GM18519 (cell line): Measurements from ENCODE around the gene ENTPD8.
"Not testable (repeated sequence)": the region's sequence is repeated elsewhere in the genome, so short reads cannot be mapped to it uniquely, and the experiment has no call there.

ENCODE experiments used
- ATAC-seq: cut with Tn5 transposase; IDR thresholded peaks from one replicate; pipeline ENCODE4 v1.9.1; 2021; ENCODE audit warnings: mild to moderate bottlenecking, moderate library complexity; ENCODE audit not compliant: unreplicated experiment, low FRiP score

Gene ENTPD8

DNA sequence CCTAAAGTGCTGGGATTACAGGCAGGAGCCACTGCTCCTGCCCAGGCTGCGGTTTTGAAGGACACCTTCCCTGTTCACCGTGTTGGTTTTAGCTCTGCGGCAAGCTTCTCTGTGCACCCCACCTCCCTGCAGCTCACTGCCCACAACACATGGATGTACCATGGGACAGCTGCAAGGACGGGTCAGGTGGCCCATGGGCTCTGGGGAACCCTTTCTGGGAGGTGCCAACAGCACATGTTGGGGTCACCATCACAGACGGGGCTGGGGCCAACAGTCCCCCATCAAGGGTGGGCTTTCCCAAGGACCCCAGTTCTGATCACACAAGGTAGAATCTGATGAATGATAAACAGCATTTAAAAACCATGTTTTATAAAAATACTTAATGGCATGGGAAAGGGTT is 25.7 kb downstream of the ENTPD8 start:
- no peak for ATAC-seq

DNA sequence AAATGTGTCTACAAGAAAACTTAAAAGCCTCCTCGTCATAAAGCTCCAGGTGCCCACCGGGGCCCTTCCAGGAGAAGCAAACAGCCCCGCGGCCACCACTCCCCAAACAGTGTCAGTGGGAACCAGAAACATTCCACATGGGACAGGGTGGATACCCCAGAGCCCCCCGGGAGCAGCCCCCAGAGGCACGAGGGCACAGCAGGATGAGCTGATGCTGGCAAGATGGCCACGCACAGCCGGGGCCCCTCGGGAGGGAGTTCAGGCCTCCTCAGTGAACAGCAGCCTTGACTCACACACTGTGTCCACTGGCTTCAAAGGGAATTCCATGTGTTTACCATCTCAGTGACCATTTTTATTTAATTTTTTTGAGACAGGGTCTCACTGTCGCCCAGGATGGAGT is 28.7 kb downstream of the ENTPD8 start:
- ATAC-seq: no peak

DNA sequence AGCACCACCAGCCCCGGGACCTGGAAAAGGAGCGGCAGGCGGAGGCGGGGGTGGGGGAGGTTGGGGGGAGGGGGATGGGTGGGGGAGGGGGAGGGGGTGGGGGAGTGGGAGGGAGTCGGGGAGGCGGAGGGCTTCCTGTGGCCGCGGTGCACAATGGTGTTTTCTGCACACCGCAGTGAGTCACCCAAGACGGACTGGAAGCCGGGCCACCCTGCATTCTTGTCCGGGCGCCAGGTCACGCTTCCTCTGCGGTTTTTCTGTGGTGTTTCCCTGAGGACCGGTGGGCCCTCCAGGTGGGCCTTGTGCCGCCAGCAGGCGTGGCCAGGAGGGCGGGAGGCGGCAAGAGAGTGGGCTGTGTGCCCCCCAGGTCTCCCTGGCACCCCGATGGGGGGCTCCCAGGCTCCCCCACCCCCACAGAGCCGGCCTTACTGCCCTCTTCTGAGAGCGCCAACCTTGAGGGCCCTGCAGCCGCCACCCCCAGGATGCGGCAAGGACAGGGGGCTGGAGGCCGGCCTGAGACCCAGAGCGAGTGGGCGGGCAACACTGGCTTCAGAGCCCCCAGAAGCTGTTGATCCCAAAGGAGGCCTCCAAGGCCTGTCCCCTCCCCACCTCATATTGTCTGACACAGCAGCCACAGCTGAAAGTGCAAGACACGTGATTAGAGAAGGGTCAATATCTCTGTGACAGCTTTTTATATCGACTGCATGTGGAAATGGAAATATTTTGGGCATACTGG is 29.3 kb downstream of the ENTPD8 start:
- ATAC-seq: no peak

DNA sequence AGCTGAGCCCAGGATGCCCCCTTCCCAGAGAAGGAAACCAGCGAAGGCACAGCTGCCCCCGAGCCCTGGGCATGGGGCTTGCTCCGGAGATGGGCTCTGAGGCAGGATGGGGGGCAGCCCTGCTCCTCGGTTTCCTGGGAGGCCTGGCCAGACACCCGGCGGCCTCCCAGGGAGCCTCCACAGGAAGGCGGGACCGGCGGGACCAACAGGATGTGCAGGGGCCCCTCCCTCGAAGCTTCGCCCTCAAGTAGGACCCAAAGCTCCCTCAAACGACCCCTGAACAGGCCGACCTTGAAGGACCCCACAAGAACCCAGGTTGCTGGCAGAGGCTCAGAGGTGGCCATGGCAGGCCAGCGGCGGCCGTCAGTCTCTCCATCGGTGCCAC is 29.9 kb downstream of the ENTPD8 start:
- no peak for ATAC-seq

DNA sequence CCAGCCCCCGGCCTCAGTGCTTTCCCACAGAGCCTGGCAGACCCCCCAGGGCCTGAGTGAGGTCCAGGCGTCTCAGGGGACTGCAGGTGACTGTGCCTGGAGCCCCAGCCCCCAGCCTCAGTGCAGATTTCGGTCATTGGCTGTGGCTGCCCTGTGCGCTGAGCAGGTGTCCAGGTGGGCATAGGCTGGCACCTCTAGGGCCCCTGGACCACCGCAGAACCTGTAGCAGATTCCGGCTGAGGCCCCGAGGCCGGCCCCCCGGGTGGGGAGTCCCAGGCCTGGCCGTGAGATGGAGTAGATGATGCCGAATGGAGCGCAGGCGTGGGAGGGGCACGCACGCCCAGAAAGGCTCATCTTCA is 30.3 kb downstream of the ENTPD8 start:
- no peak for ATAC-seq

DNA sequence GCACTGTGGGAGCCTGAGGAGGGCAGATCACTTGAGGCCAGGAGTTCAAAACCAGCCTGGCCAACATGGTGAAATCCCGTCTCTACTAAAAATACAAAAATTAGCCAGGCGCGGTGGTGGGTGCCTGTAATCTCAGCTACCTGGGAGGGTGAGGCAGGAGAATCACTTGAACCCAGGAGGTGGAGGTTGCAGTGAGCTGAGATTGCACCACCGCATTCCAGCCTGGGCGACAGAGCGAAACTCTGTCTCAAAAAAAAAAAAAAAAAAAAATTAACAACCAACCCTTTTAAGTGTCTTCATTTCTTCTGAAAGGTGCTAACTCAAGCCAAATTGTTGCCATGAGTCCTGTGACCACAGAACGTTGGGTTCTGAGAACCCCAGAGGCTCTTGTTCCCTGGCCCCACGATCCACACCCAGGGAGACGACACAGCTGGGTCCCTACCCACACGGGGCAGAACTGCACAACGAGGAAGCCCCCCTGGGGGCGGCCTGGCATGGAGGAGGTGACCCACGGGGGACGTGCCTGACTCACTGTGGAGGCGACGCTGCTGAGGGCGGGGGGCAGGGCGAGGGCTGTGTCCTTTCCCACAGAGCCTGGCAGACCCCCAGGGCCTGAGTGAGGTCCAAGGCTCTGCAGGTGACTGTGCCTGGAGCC is 30.8 kb downstream of the ENTPD8 start:
- ATAC-seq: not testable (repeated sequence)

DNA sequence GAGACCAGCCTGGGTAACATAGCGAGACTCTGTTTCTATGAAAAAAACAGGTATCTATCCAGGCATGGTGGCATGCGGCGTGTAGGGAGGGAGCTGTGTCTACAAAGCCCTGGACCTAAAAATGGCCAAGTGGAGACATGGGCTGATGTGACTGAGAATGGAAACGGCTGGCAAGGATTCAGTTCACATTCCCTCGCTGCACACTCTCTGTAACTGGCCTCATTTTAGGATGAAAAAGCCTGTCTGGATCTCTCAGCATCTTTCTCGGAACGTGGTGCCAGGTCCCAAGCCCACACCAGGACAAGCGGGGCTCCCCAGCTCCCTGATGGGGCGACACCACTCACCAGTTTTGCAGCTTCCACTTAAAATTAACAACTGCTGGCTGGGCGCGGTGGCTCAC is 31.6 kb downstream of the ENTPD8 start:
- ATAC-seq: no peak

DNA sequence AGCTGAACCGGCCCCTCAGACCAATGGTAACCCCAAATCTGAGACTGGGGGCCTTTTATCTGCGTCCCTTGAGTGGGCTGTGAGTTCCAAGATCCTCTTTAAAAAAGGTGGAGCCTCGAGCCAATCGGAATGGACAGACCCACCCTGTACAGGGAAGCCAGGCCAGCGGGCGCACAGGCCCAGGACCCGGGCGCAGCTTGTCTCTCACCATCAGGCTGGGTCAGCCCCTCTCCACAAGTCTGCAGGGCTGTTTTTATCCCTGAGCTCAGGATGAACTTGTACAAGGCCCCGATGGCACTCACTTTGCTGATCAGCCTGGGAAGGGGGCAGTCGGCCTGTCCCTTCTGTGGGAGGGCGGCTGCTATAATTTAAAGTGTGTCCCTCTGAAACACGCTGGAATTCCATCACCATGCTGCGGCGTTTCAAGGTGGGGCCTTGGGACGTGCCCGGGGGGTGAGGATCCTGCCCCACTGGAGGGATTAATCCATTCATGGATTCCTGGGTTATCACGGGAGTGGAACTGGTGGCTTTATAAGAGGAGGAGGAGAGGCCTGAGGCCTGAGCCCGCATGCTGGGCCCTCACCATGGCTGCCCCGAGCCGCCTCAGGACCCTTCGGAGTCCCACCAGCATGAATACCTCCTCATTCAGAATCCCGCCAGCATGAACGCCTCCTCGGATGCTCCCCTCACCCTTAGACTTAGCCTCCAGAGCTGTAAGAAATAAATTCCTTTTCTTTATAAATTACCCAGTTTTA is 32.3 kb downstream of the ENTPD8 start:
- ATAC-seq: no peak

DNA sequence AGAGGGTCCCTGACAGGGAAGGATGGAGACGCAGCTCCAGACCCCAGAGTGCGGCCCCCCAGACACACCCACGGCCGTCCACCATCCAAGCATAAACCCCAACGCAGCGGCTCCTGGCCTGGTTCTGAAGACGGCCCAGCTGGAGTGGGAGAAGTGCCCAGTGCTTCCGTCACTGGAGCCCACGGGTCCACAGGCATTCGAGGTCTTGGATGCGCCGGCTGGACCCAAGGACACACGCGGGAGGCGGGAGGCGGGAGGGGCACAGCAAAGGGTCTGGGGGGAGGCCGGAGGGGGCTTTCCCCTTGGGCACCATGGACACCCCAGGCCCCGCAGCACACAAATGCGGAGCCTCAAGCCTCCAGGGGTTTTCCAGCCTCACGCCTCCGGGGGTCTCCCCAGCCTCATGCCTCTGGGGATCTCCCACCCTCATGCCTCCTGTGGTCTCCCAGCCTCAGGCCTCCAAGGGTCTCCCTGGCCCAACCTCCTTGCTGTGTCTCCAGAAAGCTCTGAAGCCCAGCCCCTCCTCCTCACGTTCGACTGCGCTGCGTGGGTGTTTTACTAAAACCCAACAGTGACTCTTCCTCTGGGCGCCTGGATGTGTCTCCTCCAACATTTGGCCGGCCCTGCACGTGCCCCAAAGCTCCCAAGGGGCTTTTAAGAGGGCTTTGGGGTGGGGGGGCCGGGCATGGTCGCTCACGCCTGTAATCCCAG is 33.4 kb downstream of the ENTPD8 start:
- no peak for ATAC-seq

DNA sequence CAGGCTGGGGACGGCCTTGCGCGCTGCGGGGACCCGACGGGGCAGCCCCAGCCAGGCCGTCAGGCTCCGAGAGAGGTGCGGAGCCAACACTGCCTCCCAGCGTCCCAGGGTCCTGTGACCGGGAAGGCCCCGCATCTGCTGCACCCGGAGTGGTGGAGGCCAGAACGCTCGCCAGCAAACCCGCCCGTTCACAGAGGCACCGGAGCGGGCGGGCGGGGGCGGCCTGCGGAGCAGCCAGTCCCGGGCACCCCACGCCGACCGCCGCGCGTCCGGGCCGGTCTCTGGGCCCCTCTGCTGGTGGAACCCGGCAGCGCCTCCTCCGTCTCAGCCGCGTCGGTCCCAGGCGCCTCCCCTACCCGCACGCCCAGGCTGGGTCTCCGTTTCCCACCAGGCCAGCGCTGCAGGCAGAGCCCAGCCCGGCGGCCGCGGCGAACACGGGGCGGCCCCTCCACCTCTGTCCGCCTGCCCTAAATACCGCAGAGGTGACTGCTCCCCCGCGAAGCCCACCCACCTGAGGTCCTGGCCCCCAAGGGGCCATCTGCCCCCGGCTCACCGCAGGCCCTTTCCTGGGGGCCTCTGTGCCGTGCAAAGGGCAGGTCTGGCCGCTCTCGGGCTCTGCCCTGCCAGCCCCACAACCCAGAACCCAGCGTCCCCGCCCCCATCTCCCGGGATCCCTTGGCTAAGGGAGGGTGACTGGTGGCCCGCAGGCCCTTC is 34.1 kb downstream of the ENTPD8 start:
- ATAC-seq: no peak

DNA sequence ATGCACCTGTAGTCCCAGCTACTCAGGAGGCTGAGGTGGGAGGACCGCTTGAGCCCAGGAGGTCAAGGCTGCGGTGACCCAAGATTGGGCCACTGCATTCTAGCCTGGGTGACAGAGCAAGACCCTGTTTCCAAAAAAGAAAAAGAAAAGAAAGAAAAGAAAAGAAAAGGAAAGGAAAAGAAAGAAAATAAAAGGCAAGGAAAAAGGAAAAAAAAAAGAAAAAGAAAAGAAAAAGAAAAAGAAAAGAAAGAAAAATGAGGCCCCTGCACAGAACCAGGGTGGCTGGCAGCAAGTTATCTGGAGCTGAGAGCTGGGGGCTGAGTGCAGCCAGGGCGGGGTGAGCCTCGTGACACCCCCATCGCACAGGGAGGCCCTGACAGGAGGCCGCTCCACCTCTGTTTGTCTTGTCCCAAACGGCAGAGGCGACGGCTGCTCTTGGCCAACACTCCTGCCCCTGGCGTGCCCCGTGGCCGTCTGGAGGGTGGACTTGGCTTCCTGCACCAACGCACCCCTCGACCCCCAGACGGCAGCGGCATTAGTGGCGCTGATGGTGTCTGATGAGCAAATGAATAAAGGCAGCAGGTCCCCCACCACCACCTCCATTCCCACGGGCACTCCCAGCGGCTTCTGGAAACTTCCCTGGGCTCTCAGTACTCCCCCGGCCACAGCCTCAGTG is 34.9 kb downstream of the ENTPD8 start:
- no peak for ATAC-seq

DNA sequence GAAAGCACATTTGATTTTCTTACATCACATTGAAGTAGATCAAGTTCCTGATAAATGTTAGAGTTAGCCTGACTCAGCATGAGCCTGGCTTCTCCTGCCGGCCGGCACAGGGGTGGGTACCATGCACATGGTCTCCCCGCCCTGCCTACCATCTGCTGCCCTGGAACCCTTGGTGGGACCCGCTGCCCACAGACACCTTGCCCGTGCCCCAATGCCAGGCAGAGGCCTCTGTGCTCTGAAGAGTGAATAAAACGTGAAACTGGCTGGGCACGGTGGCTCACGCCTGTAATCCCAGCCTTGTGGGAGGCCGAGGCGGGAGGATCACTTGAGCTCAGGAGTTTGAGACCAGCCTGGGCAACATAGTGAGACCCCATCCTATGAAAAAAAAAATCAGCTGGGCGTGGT is 35.5 kb downstream of the ENTPD8 start:
- no peak for ATAC-seq

- no peak for ATAC-seq
These were observed 36.1 kb downstream of the ENTPD8 start for GRCh38 chr9:137404961-137405567.

- ATAC-seq: no peak
These were observed 37.9 kb downstream of the ENTPD8 start for GRCh38 chr9:137403269-137403668.

- no peak for ATAC-seq
These were observed 38.4 kb downstream of the ENTPD8 start for GRCh38 chr9:137402746-137403145.

- no peak for ATAC-seq
These were observed 42.3 kb downstream of the ENTPD8 start for GRCh38 chr9:137398561-137399468.

DNA sequence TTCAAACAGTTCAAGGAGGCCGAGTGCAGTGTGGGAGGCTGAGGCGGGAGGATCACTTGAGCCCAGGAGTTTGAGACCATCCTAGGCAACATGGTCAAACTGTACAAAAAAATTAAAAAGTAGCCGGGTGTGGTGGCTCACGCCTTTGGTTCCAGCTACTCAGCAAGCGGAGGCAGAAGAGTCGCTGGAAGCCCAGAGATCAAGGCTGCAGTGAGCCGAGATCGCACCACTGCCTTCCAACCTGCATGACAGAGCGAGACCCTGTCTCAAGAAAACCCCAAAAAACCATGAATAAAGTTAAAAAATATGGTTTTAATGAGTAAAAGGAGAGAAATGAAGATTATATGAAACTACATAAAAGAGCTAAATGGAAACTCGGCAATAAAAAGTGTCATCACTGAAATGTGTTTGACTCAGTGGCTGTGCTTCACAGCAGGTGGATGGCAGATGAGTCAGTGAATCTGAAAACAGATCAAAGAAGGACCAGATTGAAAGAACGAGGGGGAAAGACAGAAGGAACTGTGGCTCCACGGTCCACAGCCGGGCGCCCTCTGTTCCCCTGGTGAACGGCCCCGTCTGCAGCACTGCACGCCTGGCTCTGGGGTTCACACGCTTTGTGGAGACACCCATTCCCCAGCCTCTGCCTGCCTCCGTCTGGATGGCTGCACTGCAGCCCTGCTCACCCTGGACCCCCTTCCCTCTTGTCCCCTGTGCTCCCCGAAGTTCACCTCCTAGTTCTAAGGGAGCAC is 43.3 kb downstream of the ENTPD8 start:
- no peak for ATAC-seq
